Naive thymus-derived CD4-positive, alpha-beta T cell (primary cell): Measurements from ENCODE around the gene MPZL2. TPM values are rescaled to one million over a fixed set of nuclear protein-coding genes. Genes with fewer than 3 reads are reported as not detected.

Source experiments
- ATAC-seq: fragments of 150-1000 bp; cut with Tn5 transposase; 2 replicates; pipeline ENCODE4 v1.10.0; 2021; ENCODE audit warnings: mild to moderate bottlenecking, moderate library complexity
- CTCF ChIA-PET: fragments of 350-600 bp; sonication (Branson Sonifier 250); formaldehyde crosslinking; loops from one replicate; lab custom pipeline; 2021; ENCODE audit warnings: antibody characterized with exemption; lab: Charles Lee
- POLR2A ChIA-PET: fragments of 350-600 bp; sonication (Branson Sonifier 250); formaldehyde crosslinking; loops from one replicate; lab custom pipeline; 2021; ENCODE audit warnings: antibody characterized with exemption, inconsistent platforms; lab: Charles Lee
- DNase-seq, 9 donors: peaks; one replicate each; pipeline versions ENCODE4 v3.0.0 to v3.0.0-alpha.2; 2020 to 2022; ENCODE audit warnings: mixed read lengths in 1 of 9
- H3K27ac ChIP-seq: one replicate; pipeline ENCODE4 v1.7.0; 2013; ENCODE audit warnings: mild to moderate bottlenecking, low read depth, low read length, moderate library complexity
- H3K27me3 ChIP-seq, 2 donors: one replicate each; pipeline ENCODE4 v1.7.0; 2013; ENCODE audit warnings: low read length in 2 of 2, mild to moderate bottlenecking in 2 of 2, moderate library complexity in 2 of 2; ENCODE audit not compliant: control insufficient read depth in 2 of 2, insufficient read depth in 2 of 2
- H3K36me3 ChIP-seq, 3 experiments: 1 replicate in 2 of 3; 2 replicates in 1 of 3; pipeline ENCODE4 v1.7.0; 2013; ENCODE audit warnings: low read length in 3 of 3, mild to moderate bottlenecking in 3 of 3, moderate library complexity in 1 of 3; ENCODE audit not compliant: insufficient read depth in 3 of 3, control insufficient read depth in 2 of 3
- H3K4me1 ChIP-seq, 2 donors: one replicate each; pipeline ENCODE4 v1.7.0; 2013; ENCODE audit warnings: low read length in 2 of 2, mild to moderate bottlenecking in 2 of 2, moderate library complexity in 1 of 2; ENCODE audit not compliant: control insufficient read depth in 2 of 2, insufficient read depth in 2 of 2
- H3K4me3 ChIP-seq: 2 replicates; pipeline ENCODE4 v1.7.0; 2013; ENCODE audit warnings: mild to moderate bottlenecking, low read length
- H3K9me3 ChIP-seq, 3 experiments: 1 replicate in 2 of 3; 2 replicates in 1 of 3; pipeline ENCODE4 v1.7.0; 2013; ENCODE audit warnings: low read length in 3 of 3; ENCODE audit not compliant: control insufficient read depth in 2 of 3
- H3K27ac Mint-ChIP-seq, 9 donors: one replicate each; pipeline ENCODE4 v1.8.0; 2020 to 2022; ENCODE audit warnings: mixed read lengths in 9 of 9, mild to moderate bottlenecking in 8 of 9, moderate library complexity in 5 of 9, inconsistent platforms in 2 of 9
- H3K27me3 Mint-ChIP-seq, 5 donors: one replicate each; pipeline ENCODE4 v1.8.0; 2021 to 2022; ENCODE audit warnings: mixed read lengths in 5 of 5, mild to moderate bottlenecking in 1 of 5
- H3K36me3 Mint-ChIP-seq, 5 donors: one replicate each; pipeline ENCODE4 v1.8.0; 2020 to 2022; ENCODE audit warnings: mixed read lengths in 5 of 5, mild to moderate bottlenecking in 3 of 5, inconsistent platforms in 1 of 5
- H3K4me1 Mint-ChIP-seq, 7 donors: one replicate each; pipeline ENCODE4 v1.8.0; 2020 to 2022; ENCODE audit warnings: mixed read lengths in 7 of 7, mild to moderate bottlenecking in 3 of 7, inconsistent platforms in 1 of 7
- H3K4me3 Mint-ChIP-seq, 10 donors: one replicate each; pipeline ENCODE4 v1.8.0; 2020 to 2022; ENCODE audit warnings: mild to moderate bottlenecking in 10 of 10, mixed read lengths in 10 of 10, moderate library complexity in 6 of 10, inconsistent platforms in 2 of 10
- H3K9me3 Mint-ChIP-seq, 11 donors: one replicate each; pipeline ENCODE4 v1.8.0; 2020 to 2022; ENCODE audit warnings: mixed read lengths in 11 of 11, mild to moderate bottlenecking in 4 of 11, inconsistent platforms in 1 of 11, moderate library complexity in 1 of 11
- intact Hi-C, 2 donors: fragments of 100-400 bp; cut with micrococcal nuclease; formaldehyde crosslinking; loops; one replicate each; pipeline ENCODE4 v1.15.1; 2023
- polyA plus RNA-seq, 2 donors: library from polyadenylated mRNA; unstranded; fragments of 300-500 nt; fragmentation: Illumina TruSeq; gene quantifications; one replicate each; pipeline ENCODE4 v1.2.3, GENCODE V29; 2021
- total RNA-seq, 6 experiments: library from RNA in 5 of 6; stranded (reverse) in 5 of 6; gene quantifications; 1 replicate in 5 of 6; 2 replicates in 1 of 6; pipeline ENCODE4 v1.2.3 and lab custom pipeline; 2021 to 2026

Gene MPZL2
- total and polyA plus RNA-seq, 7 experiments from 2014 or later, result 0.69 to 5.9 (median 1.5) TPM

DNA sequence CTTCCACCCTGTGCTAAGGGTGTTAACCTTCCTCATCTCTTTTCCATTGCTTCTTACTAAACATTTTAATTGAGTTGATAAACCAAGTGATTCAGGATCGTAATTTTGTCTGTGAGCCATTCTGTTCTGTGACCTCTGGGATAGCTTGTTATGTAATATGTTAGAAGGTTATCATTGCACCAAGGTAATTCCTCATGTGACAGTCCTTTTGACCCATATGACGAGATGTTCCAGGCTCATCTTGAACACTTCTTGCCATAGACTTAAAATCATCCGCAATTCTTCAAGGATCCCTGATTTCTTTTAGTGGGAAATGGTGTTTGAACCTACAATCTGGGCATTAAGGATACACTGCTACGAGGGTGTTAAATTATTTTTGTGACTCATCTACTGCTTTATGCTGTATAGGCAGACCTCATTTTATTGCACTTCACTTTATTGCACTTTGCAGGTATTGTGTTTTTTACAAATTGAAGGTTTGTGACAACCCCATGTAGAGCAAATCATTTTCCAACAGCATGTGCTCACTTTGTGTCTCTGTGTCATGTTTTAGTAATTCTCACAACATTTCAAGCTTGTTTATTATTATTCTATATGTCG is 19.0 kb upstream of the MPZL2 start:
- no peak for DNase-seq
- Mint-ChIP-seq H3K27me3 (no peaks in the 10 kb centered on the region), H3K27ac (peak overlapping the region in 6 of 9 donors; percentile 14 to 90 (median 85)), H3K4me1 (peaks cover 23 to 44% (median 27%) of the 10 kb centered on the region in 7 donors), H3K36me3 (peaks cover 0 to 4% (median 0%) of the 10 kb centered on the region in 5 donors), H3K9me3 (peaks cover 0 to 2% (median 0%) of the 10 kb centered on the region in 11 donors), H3K4me3 (peak overlapping the region in 2 of 10 donors; percentile 22 to 57)
- H3K4me1 ChIP-seq, result peaks cover 0 to 9% of the 10 kb centered on the region in 2 donors
- ChIA-PET POLR2A (interaction anchor here (0.6 to 2.1 kb wide), 3 partner anchors 17 to 53 kb away, joined by 3 to 8 read pairs (median 4); partner anchors contain the start of gene MPZL2), CTCF (interaction anchor here (0.7 to 2.3 kb wide), 4 partner anchors 70 to 141 kb away, joined by 3 to 14 read pairs (median 3); no protein-coding TSS in a partner anchor)
- H3K4me3 ChIP-seq, result no peak overlapping the region
- H3K9me3 ChIP-seq, result no peaks in the 10 kb centered on the region
- intact Hi-C loops, result loop anchor here (2.0 to 5.0 kb wide), 2 partner anchors 18 to 66 kb away; partner anchors contain the start of gene MPZL2 (in 1 of the 2)
- no peak overlapping the region for H3K27ac ChIP-seq
- H3K27me3 ChIP-seq, result no peaks in the 10 kb centered on the region
- no peaks in the 10 kb centered on the region for H3K36me3 ChIP-seq
- ATAC-seq, result no peak

DNA sequence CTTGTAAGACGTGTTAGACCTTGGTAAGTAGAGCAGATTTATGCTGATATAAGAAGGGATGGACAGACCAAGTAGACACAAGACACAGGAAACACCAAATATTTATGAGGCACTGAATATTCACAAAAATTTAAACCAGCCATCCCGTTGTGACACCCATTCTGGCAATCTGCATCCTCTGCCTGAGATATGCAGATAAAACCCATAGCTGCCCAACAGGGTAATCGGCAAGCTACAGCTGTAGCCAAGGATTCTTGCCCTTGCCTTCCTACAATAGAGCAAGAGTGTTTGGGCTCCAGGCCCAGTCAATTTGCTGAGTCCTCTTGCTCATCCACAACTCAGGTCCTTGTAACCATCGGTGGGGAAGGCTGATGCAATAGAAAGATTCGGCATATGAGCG is 18.5 kb upstream of the MPZL2 start:
- H3K27ac ChIP-seq, result no peak overlapping the region
- H3K4me3 Mint-ChIP-seq, result no peak overlapping the region
- intact Hi-C loops, result loop anchor here (2.0 to 5.0 kb wide), 2 partner anchors 18 to 65 kb away; partner anchors contain the start of gene MPZL2 (in 1 of the 2)
- H3K27me3 ChIP-seq, result no peaks in the 10 kb centered on the region
- peaks cover 0 to 9% of the 10 kb centered on the region in 2 donors for H3K4me1 ChIP-seq
- no peaks in the 10 kb centered on the region for H3K9me3 ChIP-seq
- ChIA-PET POLR2A (interaction anchor here (0.7 kb wide), 1 partner anchor 28 kb away, joined by 3 read pairs; no protein-coding TSS in a partner anchor), CTCF (no interaction called here)
- H3K27ac Mint-ChIP-seq, result peak overlapping the region in 5 of 9 donors; percentile 8 to 67 (median 23)
- no peaks in the 10 kb centered on the region for H3K36me3 ChIP-seq
- H3K36me3 Mint-ChIP-seq, result peaks cover 0 to 4% (median 0%) of the 10 kb centered on the region in 5 donors
- H3K4me3 ChIP-seq, result no peak overlapping the region
- peaks cover 0 to 2% (median 0%) of the 10 kb centered on the region in 11 donors for H3K9me3 Mint-ChIP-seq
- H3K4me1 Mint-ChIP-seq, result peaks cover 23 to 44% (median 27%) of the 10 kb centered on the region in 7 donors
- DNase-seq (no peak), ATAC-seq (no peak)
- no peaks in the 10 kb centered on the region for H3K27me3 Mint-ChIP-seq

DNA sequence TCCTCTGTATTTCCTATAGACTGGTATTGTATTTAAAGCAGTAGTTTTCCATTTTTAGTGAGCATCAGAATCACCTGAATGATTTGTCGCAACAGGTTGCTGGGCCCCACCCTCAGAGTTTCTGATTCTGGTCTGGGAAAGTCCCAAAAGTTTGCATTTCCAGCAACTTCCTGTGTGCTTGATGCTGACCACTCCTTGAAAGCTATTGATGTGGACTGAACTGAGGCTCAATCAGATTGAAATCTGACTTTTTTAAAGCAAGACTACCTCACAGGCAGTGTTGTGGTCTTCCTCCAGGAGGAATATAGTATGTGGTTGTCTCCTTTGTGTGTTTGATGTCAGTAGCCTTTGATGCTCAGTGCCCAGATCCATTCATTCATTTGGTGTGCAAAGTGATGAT is 17.2 kb upstream of the MPZL2 start:
- Mint-ChIP-seq H3K4me3 (peak overlapping the region in 1 of 10 donors; percentile 7), H3K27me3 (no peaks in the 10 kb centered on the region), H3K27ac (peak overlapping the region in 2 of 9 donors; percentile 35 to 77), H3K36me3 (peaks cover 0 to 4% (median 0%) of the 10 kb centered on the region in 5 donors), H3K9me3 (peaks cover 0 to 2% (median 0%) of the 10 kb centered on the region in 11 donors), H3K4me1 (peaks cover 23 to 57% (median 31%) of the 10 kb centered on the region in 7 donors)
- peaks cover 0 to 9% of the 10 kb centered on the region in 2 donors for H3K4me1 ChIP-seq
- H3K27ac ChIP-seq, result no peak overlapping the region
- H3K4me3 ChIP-seq, result no peak overlapping the region
- CTCF ChIA-PET, result interaction anchor here (1.1 kb wide), 1 partner anchor 83 kb away, joined by 6 read pairs; no protein-coding TSS in a partner anchor
- DNase-seq, result no peak
- peak; percentile 45 for ATAC-seq
- H3K36me3 ChIP-seq, result no peaks in the 10 kb centered on the region
- POLR2A ChIA-PET, result no interaction called here
- H3K9me3 ChIP-seq, result no peaks in the 10 kb centered on the region
- intact Hi-C loops, result loop anchor here in 1 of 2 donors (5.0 kb wide), 1 partner anchor 64 kb away; no protein-coding TSS in a partner anchor
- no peaks in the 10 kb centered on the region for H3K27me3 ChIP-seq

DNA sequence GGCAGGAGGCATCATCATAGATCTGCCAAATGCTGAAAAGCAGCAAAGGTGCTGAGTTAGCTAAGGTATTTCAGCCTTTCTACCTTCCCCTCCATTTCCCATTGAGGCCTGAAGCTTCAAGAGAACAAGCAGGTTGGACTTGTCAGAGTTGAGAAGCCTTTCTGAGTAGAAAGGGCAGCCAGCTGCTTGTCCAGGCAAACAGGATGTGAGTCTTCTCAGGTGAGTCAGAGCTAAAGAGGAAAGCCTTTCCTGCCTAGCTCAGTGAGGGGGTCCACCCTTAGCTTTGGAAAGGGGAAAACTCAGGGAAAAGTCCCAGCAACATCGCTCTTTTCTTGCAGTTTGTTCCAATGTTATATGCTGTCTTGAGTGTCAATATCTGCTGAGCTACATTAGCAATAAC is 13.2 kb upstream of the MPZL2 start:
- no peak for DNase-seq
- peaks cover 6 to 57% (median 30%) of the 10 kb centered on the region in 7 donors for H3K4me1 Mint-ChIP-seq
- Histone ChIP-seq H3K27me3 (no peaks in the 10 kb centered on the region), H3K4me3 (no peak overlapping the region), H3K36me3 (no peaks in the 10 kb centered on the region), H3K27ac (no peak overlapping the region), H3K4me1 (peaks cover 0 to 5% of the 10 kb centered on the region in 2 donors), H3K9me3 (no peaks in the 10 kb centered on the region)
- intact Hi-C loops, result no loop called here
- H3K36me3 Mint-ChIP-seq, result no peaks in the 10 kb centered on the region
- peaks cover 0 to 2% (median 0%) of the 10 kb centered on the region in 11 donors for H3K9me3 Mint-ChIP-seq
- no peak overlapping the region for H3K4me3 Mint-ChIP-seq
- H3K27ac Mint-ChIP-seq, result no peak overlapping the region
- ATAC-seq, result no peak
- H3K27me3 Mint-ChIP-seq, result peaks cover 0 to 3% (median 0%) of the 10 kb centered on the region in 5 donors
- ChIA-PET POLR2A (interaction anchor here (0.6 to 0.9 kb wide), 2 partner anchors 53 to 146 kb away, joined by 3 read pairs; no protein-coding TSS in a partner anchor), CTCF (interaction anchor here (0.5 to 2.4 kb wide), 5 partner anchors 18 to 454 kb away, joined by 3 to 7 read pairs (median 3); no protein-coding TSS in a partner anchor)

DNA sequence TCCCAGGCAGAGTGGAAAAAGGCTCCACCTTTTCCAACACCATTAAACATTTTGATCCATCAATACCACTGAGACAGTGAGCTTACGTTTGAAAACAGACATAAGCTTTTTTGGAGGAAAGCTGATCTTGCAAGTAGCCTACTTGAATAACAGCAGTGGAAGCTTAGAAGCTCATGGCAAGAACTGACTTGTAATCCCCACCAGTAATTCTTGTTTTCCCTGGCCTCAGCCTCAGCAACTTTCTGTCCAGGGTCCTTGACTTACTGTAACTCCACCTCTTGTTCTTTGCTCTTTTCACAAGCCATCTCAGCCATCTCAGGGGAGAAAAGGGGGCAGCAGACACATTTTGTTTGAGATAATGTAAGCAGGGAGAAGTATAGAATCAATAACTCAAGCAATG is 12.3 kb upstream of the MPZL2 start:
- no peaks in the 10 kb centered on the region for H3K9me3 ChIP-seq
- ATAC-seq (no peak), DNase-seq (no peak)
- Mint-ChIP-seq H3K27ac (peak overlapping the region in 3 of 9 donors; percentile 2 to 35 (median 23)), H3K36me3 (no peaks in the 10 kb centered on the region), H3K27me3 (peaks cover 0 to 3% (median 0%) of the 10 kb centered on the region in 5 donors), H3K4me3 (peak overlapping the region in 1 of 10 donors; percentile 4), H3K9me3 (peaks cover 0 to under 1% (median 0%) of the 10 kb centered on the region in 11 donors), H3K4me1 (peaks cover 2 to 55% (median 24%) of the 10 kb centered on the region in 7 donors)
- POLR2A ChIA-PET, result interaction anchor here (1.3 kb wide), 1 partner anchor 47 kb away, joined by 4 read pairs; no protein-coding TSS in a partner anchor
- H3K27ac ChIP-seq, result no peak overlapping the region
- intact Hi-C loops, result no loop called here
- H3K27me3 ChIP-seq, result no peaks in the 10 kb centered on the region
- no peak overlapping the region for H3K4me3 ChIP-seq
- CTCF ChIA-PET, result interaction anchor here (2.4 kb wide), 1 partner anchor 19 kb away, joined by 7 read pairs; no protein-coding TSS in a partner anchor
- H3K4me1 ChIP-seq, result peaks cover 0 to 3% of the 10 kb centered on the region in 2 donors
- no peaks in the 10 kb centered on the region for H3K36me3 ChIP-seq

DNA sequence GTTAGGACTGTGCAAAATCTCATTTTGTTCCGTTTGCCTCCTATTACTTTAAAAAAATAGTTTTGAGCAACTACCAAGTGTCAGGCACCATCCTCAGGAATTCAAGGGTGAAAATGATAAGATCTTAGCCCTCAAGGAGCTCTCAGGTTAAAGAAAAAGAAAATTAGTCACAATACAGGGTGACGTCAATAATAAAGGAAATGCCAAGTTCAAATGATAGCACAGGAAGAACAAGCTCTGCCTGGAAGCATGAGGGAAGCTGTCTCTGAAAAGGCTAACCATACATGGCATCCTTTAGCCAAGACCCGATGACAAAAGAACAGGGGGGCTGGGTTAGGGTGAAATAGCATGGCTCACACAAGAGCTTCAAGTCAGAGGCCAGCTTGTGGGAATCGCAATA is 11.1 kb upstream of the MPZL2 start:
- Histone ChIP-seq H3K27me3 (no peaks in the 10 kb centered on the region), H3K36me3 (no peaks in the 10 kb centered on the region), H3K9me3 (no peaks in the 10 kb centered on the region), H3K27ac (no peak overlapping the region), H3K4me3 (no peak overlapping the region), H3K4me1 (no peaks in the 10 kb centered on the region)
- H3K4me3 Mint-ChIP-seq, result no peak overlapping the region
- intact Hi-C loops, result no loop called here
- ATAC-seq, result peak; percentile 37
- POLR2A ChIA-PET, result interaction anchor here (0.9 kb wide), 2 partner anchors 61 to 73 kb away, joined by 3 read pairs; no protein-coding TSS in a partner anchor
- H3K27ac Mint-ChIP-seq, result peak overlapping the region in 4 of 9 donors; percentile 3 to 48 (median 13)
- peak in 2 of 9 donors; percentile 18 to 19 for DNase-seq
- CTCF ChIA-PET, result interaction anchor here (1.1 kb wide), 1 partner anchor 16 kb away, joined by 3 read pairs; no protein-coding TSS in a partner anchor
- H3K27me3 Mint-ChIP-seq, result peaks cover 0 to 3% (median 0%) of the 10 kb centered on the region in 5 donors
- H3K36me3 Mint-ChIP-seq, result no peaks in the 10 kb centered on the region
- no peaks in the 10 kb centered on the region for H3K9me3 Mint-ChIP-seq
- peaks cover 2 to 49% (median 19%) of the 10 kb centered on the region in 7 donors for H3K4me1 Mint-ChIP-seq
